ENCODE measurements around the gene DSCAML1. TPM values are rescaled to one million over a fixed set of nuclear protein-coding genes. Genes with fewer than 3 reads are reported as not detected.

The DSCAML1 gene
- total and polyA plus RNA-seq, 7 donors: 0.04 to 0.52 (median 0.06) TPM

DNA sequence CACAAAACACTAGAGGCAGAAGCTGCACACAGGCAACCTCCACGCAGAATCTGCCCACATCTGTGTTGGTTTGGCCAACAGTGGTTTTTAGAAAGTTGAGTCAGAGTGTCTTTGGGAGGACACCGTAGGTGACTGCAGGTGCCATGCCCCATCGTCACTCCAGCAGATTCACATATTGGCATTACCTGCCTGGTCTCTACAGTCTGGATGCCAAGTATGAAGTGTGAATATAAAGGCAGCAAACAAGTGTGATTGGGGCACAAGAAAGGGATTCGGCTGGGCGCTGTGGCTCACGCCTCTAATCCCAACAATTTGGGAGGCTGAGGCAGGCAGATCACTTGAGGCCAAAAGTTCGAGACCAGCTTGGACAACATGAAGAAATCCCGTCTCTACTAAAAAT, 38.6 kb upstream of the DSCAML1 start:
- no peak for ATAC-seq

DNA sequence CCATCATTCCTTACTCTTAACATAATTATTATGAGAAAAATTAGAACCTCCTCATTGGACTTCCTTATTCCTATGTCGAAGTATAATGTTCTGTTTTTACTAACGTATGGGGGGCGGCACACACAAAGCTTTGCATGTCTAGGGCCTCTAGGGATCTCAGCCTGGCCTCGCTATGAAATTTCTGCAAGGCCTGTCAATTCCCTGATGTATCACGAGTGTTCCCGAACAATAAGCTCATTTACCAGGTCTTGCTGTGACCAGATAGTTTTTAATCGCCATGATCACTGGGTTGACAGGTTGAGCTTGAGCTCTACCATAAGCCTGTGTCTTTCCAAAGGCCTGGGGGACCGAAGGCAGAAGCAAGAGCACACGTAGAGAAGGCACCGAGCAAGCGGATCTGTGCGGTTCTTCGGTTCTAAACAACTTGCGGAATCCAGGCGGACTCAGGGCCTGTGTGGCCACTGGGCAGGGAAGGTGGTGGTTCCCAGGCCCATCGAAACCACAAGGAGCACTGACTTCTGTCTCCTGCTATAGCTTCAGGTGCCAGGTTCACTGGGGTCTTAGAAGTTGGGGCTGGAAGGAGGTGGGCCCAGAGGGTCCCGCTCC, 37.9 kb upstream of the DSCAML1 start:
- DNase-seq: no peak
- ATAC-seq: no peak
- H3K36me3 ChIP-seq (ENCODE audit: insufficient read depth in 1 of 2, low read depth in 1 of 2): no peaks in the 10 kb centered on the region
- no peaks in the 10 kb centered on the region for H3K9me3 ChIP-seq
- WGBS, 3 donors: 91 to 94% (median 91%) methylated on average over 17 of the region's 17 CpGs
- H3K27ac ChIP-seq: no peak overlapping the region
- H3K4me1 ChIP-seq: peaks cover 12% of the 10 kb centered on the region
- no peaks in the 10 kb centered on the region for H3K27me3 ChIP-seq (ENCODE audit: insufficient read depth in 3 of 3, low read length in 2 of 3)
- TF ChIP-seq, protein P1, sequence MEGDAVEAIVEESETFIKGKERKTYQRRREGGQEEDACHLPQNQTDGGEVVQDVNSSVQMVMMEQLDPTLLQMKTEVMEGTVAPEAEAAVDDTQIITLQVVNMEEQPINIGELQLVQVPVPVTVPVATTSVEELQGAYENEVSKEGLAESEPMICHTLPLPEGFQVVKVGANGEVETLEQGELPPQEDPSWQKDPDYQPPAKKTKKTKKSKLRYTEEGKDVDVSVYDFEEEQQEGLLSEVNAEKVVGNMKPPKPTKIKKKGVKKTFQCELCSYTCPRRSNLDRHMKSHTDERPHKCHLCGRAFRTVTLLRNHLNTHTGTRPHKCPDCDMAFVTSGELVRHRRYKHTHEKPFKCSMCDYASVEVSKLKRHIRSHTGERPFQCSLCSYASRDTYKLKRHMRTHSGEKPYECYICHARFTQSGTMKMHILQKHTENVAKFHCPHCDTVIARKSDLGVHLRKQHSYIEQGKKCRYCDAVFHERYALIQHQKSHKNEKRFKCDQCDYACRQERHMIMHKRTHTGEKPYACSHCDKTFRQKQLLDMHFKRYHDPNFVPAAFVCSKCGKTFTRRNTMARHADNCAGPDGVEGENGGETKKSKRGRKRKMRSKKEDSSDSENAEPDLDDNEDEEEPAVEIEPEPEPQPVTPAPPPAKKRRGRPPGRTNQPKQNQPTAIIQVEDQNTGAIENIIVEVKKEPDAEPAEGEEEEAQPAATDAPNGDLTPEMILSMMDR (IDR thresholded peaks at IDR 0.05): no peak
- no peak overlapping the region for H3K4me3 ChIP-seq
- intact Hi-C loops (cut with DNase I): no loop called here

More for the DNA sequence above, 38.6 kb upstream of the DSCAML1 start:
- no peak overlapping the region for H3K4me3 ChIP-seq
- no peak for DNase-seq
- intact Hi-C loops (cut with DNase I): no loop called here
- H3K27me3 ChIP-seq (ENCODE audit: insufficient read depth in 3 of 3, low read length in 2 of 3): no peaks in the 10 kb centered on the region
- H3K27ac ChIP-seq: no peak overlapping the region
- H3K9me3 ChIP-seq: no peaks in the 10 kb centered on the region
- peaks cover 12% of the 10 kb centered on the region for H3K4me1 ChIP-seq
- TF ChIP-seq, protein P1 (IDR thresholded peaks at IDR 0.05): no peak
- 95 to 98% (median 97%) methylated on average over 8 of the region's 8 CpGs for WGBS, 3 donors
- no peaks in the 10 kb centered on the region for H3K36me3 ChIP-seq (ENCODE audit: insufficient read depth in 1 of 2, low read depth in 1 of 2)

DNA sequence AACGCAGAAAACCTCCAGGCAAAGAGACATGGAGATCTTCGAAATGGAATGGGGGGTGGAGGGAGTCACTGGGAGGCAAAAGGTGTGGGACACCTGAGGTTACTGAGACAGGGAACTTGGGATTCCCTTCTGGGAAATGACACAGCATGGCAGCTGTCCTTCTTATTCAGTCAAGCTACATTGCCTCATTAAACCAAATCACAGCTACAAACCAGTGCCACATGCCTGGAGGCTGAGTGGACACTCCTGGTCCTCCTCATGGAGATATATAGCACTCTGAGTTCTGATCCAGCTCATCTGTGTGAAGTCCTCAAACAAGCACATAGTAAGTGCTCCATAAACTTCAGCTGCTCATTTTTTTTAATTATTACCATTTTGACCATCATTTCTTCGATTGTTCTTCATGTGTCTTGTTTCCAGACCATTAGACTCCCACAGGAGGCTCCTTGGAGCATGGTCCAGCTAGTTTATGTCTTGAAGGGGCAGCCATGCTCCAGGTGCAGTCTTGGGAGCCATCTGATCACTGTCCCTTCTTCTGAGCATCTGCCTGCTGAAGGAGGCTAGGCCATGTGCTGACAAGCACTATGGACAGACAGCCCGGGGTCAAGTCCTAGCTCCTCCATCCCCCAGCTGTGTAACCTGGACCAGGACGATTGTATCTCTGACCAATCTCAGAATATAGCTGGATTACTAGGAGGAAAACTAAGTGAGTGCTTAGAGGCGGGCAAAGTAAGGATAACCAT, 37.2 kb upstream of the DSCAML1 start:
- Histone ChIP-seq H3K9me3 (no peaks in the 10 kb centered on the region), H3K27ac (peak overlapping the region; percentile 60), H3K27me3 (ENCODE audit: insufficient read depth in 3 of 3, low read length in 2 of 3) (no peaks in the 10 kb centered on the region), H3K4me3 (no peak overlapping the region), H3K4me1 (peaks cover 12% of the 10 kb centered on the region), H3K36me3 (ENCODE audit: insufficient read depth in 1 of 2, low read depth in 1 of 2) (no peaks in the 10 kb centered on the region)
- intact Hi-C loops (cut with DNase I): no loop called here
- ATAC-seq (peak; percentile 51 to 76 (median 68)), DNase-seq (no peak)
- TF ChIP-seq, protein P1 (IDR thresholded peaks at IDR 0.05): no peak
- WGBS, 3 donors: 91 to 93% (median 92%) methylated on average over 6 of the region's 6 CpGs

DNA sequence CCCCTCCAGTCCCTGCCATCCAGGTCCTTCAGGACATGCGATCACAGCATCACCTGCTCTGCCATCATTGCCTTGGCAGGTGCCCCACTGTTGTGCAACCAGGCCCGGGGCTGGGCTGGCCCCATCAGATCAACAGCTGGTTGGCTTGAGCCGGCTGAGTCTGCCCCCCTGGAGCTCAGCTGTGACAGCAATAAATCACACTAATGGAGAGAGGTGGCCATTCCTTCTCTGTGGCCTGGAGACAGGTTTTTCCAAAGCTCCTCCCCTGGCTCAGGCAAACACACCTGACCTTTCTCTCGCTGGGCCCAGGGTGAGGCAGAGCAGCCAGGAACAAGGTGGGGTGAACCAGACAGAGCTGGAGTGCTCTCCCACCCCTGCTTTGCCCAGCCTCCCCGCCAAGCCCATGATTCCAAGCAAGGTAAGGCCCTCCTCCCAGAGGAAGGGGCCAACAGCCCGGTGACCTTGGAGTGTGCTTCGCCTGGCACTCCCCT, 36.4 kb upstream of the DSCAML1 start:
- H3K27ac ChIP-seq: peak overlapping the region; percentile 60
- H3K4me3 ChIP-seq: no peak overlapping the region
- H3K4me1 ChIP-seq: peaks cover 12% of the 10 kb centered on the region
- no peaks in the 10 kb centered on the region for H3K9me3 ChIP-seq
- DNase-seq (peak; percentile 81 to 93), ATAC-seq (peak; percentile 92 to 96 (median 95))
- WGBS, 3 donors: 30 to 33% (median 32%) methylated on average over 7 of the region's 7 CpGs
- no peaks in the 10 kb centered on the region for H3K27me3 ChIP-seq (ENCODE audit: insufficient read depth in 3 of 3, low read length in 2 of 3)
- no peaks in the 10 kb centered on the region for H3K36me3 ChIP-seq (ENCODE audit: insufficient read depth in 1 of 2, low read depth in 1 of 2)
- intact Hi-C loops (cut with DNase I): no loop called here
- TF ChIP-seq, protein P1 (IDR thresholded peaks at IDR 0.05): no peak

Data from psoas muscle (tissue), 8 donors.